B cell (primary cell): ENCODE data around the gene EBF3. TPM values are rescaled to one million over a fixed set of nuclear protein-coding genes. Genes with fewer than 3 reads are reported as not detected.

Source experiments
- ATAC-seq: fragments of 200-7000 bp; cut with Tn5 transposase; one replicate; pipeline ENCODE4 v1.10.0; 2021; ENCODE audit warnings: low read depth, mild to moderate bottlenecking, moderate number of reproducible peaks, moderate library complexity
- CTCF ChIA-PET: fragments of 350-600 bp; sonication (Branson Sonifier 250); formaldehyde crosslinking; loops from one replicate; lab custom pipeline; 2021; ENCODE audit warnings: antibody characterized with exemption, inconsistent platforms; lab: Charles Lee
- POLR2A ChIA-PET: fragments of 350-600 bp; sonication (Branson Sonifier 250); formaldehyde crosslinking; loops from one replicate; lab custom pipeline; 2021; ENCODE audit warnings: antibody characterized with exemption; lab: Charles Lee
- DNase-seq: peaks from one replicate; pipeline ENCODE4 v3.0.0; 2013
- H2AFZ ChIP-seq: 2 replicates; pipeline ENCODE4 v1.6.1; 2012; ENCODE audit warnings: mild to moderate bottlenecking, low read depth, low read length; ENCODE audit not compliant: insufficient read depth, poor library complexity, severe bottlenecking
- H3K27ac ChIP-seq, 2 donors: 1 replicate in 1 of 2; 2 replicates in 1 of 2; pipeline ENCODE4 v1.5.1; 2012 to 2013; ENCODE audit warnings: low read length in 2 of 2, mild to moderate bottlenecking in 2 of 2, moderate library complexity in 1 of 2
- H3K27me3 ChIP-seq, 4 experiments: fragments of 200-600 bp in 1 of 4; sonication (generic) in 1 of 4; replicated peaks in 1 of 4; 1 replicate in 2 of 4; 2 replicates in 2 of 4; pipeline versions ENCODE4 v1.6.1 to v1.7.0; 2013 to 2016; ENCODE audit warnings: low read length in 3 of 4, mild to moderate bottlenecking in 2 of 4, mixed read lengths in 1 of 4, moderate library complexity in 1 of 4; ENCODE audit not compliant: insufficient read depth in 4 of 4, control insufficient read depth in 3 of 4; ENCODE audit errors: control extremely low read depth in 1 of 4
- H3K36me3 ChIP-seq, 2 experiments: replicated peaks in 1 of 2; 1 replicate in 1 of 2; 2 replicates in 1 of 2; pipeline versions ENCODE4 v1.6.1 to v1.7.1; 2013; ENCODE audit warnings: low read length in 1 of 2; ENCODE audit not compliant: insufficient read depth in 2 of 2, control insufficient read depth in 1 of 2; ENCODE audit errors: control extremely low read depth in 1 of 2, extremely low read depth in 1 of 2
- H3K4me1 ChIP-seq, 2 donors: fragments of 200-600 bp in 1 of 2; sonication (generic) in 1 of 2; 1 replicate in 1 of 2; 2 replicates in 1 of 2; pipeline versions ENCODE4 v1.5.1 to v1.6.1; 2013 to 2017; ENCODE audit warnings: low read length in 2 of 2; ENCODE audit not compliant: control insufficient read depth in 2 of 2, insufficient read depth in 2 of 2
- H3K4me2 ChIP-seq: replicated peaks from 2 replicates; pipeline ENCODE3; 2012; ENCODE audit warnings: mild to moderate bottlenecking, low read depth, low read length; ENCODE audit not compliant: poor library complexity, severe bottlenecking
- H3K4me3 ChIP-seq, 5 experiments: fragments of 200-600 bp in 1 of 5; sonication (generic) in 1 of 5; 1 replicate in 3 of 5; 2 replicates in 2 of 5; pipeline versions ENCODE4 v1.5.1 to v1.7.0; 2011 to 2016; ENCODE audit warnings: low read length in 4 of 5, mild to moderate bottlenecking in 4 of 5, low read depth in 2 of 5, control low read depth in 1 of 5, moderate library complexity in 1 of 5; ENCODE audit not compliant: insufficient read depth in 1 of 5; ENCODE audit errors: control extremely low read depth in 1 of 5, extremely low read depth in 1 of 5
- H3K79me2 ChIP-seq: fragments of 200-600 bp; sonication (generic); one replicate; pipeline ENCODE4 v1.6.0; 2016; ENCODE audit warnings: low read length; ENCODE audit not compliant: control insufficient read depth, insufficient read depth
- H3K9ac ChIP-seq: fragments of 200-600 bp; sonication (generic); 2 replicates; pipeline ENCODE4 v1.6.1; 2017; ENCODE audit warnings: mild to moderate bottlenecking, low read length, moderate library complexity
- H3K9me3 ChIP-seq, 3 donors: one replicate each; pipeline versions ENCODE4 v1.6.1 to v1.7.1; 2013; ENCODE audit warnings: low read length in 2 of 3; ENCODE audit not compliant: control insufficient read depth in 2 of 3, insufficient read depth in 1 of 3; ENCODE audit errors: control extremely low read depth in 1 of 3
- H4K20me1 ChIP-seq: 2 replicates; pipeline ENCODE4 v1.6.0; 2012; ENCODE audit warnings: mild to moderate bottlenecking, low read length; ENCODE audit not compliant: insufficient read depth, control insufficient read depth, poor library complexity, severe bottlenecking
- H3K27ac Mint-ChIP-seq: one replicate; pipeline ENCODE4 v1.8.0; 2021; ENCODE audit warnings: mixed read lengths
- H3K27me3 Mint-ChIP-seq: one replicate; pipeline ENCODE4 v1.8.0; 2021; ENCODE audit warnings: mixed read lengths
- H3K4me1 Mint-ChIP-seq: one replicate; pipeline ENCODE4 v1.8.0; 2021; ENCODE audit warnings: mixed read lengths
- H3K4me3 Mint-ChIP-seq: one replicate; pipeline ENCODE4 v1.8.0; 2021; ENCODE audit warnings: mixed read lengths
- H3K9me3 Mint-ChIP-seq: one replicate; pipeline ENCODE4 v1.8.0; 2022; ENCODE audit warnings: mixed read lengths; ENCODE audit not compliant: insufficient read depth
- EZH2 ChIP-seq: IDR thresholded peaks from 2 replicates; pipeline ENCODE4 v1.6.1; 2012; ENCODE audit warnings: borderline replicate concordance, low read depth, mild to moderate bottlenecking, moderate library complexity, low read length; ENCODE audit not compliant: insufficient read depth, poor library complexity, severe bottlenecking
- WGBS: methylation state at CpG from one replicate; pipeline ENCODE4 v1.1.5; 2013; ENCODE audit warnings: missing lambda C conversion rate; ENCODE audit not compliant: insufficient coverage; 5-methylcytosine and 5-hydroxymethylcytosine counted together
- intact Hi-C: fragments of 100-400 bp; cut with micrococcal nuclease; formaldehyde crosslinking; loops from one replicate; pipeline ENCODE4 v1.10.0; 2022
- polyA plus RNA-seq: library from polyadenylated mRNA; depleted of rRNA; stranded (reverse); fragments of >200 nt; gene quantifications from 2 replicates; pipeline ENCODE4 v1.2.3, GENCODE V29; 2012
- total RNA-seq, 2 donors: library from RNA; stranded (reverse); fragments of 120-200 nt in 1 of 2; gene quantifications; 1 replicate in 1 of 2; 2 replicates in 1 of 2; pipeline versions ENCODE4 v1.2.3 to v1.2.4, GENCODE V29; 2013 to 2022
- TF ChIP-seq, protein P1 (sequence below): fragments of 200-600 bp; IDR thresholded peaks from one replicate; pipeline ENCODE4 v1.8.0; 2022; ENCODE audit warnings: antibody characterized with exemption, mild to moderate bottlenecking

EBF3 gene
- total and polyA plus RNA-seq, 2 donors (not counting 1 experiment from before 2014, with no cell fraction given) = not detected

DNA sequence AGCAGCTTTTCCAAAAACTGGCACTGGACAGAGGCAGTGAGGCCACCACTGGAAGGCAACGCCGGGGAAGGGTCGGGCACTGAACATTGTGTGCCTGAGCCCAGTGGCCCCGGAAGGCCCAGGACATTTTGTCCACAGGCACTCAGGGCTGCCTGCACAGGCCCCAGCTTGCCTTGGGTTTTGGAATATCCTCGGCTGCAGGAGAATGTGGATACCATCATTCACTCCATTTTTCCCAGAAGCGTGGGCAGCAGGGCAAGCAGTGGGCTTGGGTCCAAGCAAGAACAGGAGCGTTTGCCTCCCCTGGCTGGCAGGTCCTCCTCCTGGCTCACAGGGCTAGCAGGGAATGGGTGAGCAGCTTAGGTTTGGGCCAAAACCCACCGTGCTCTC, 147.4 kb downstream of the EBF3 start:
- DNase-seq = no peak
- peaks cover 0 to 24% (median 0%) of the 10 kb centered on the region in 3 donors for H3K9me3 ChIP-seq
- H3K4me2 ChIP-seq = no peak overlapping the region
- CTCF ChIA-PET = no interaction called here
- no peak overlapping the region for H3K4me3 ChIP-seq
- no peak overlapping the region for H3K27ac ChIP-seq
- ATAC-seq = no peak
- H3K79me2 ChIP-seq = no peaks in the 10 kb centered on the region
- Mint-ChIP-seq H3K27me3 (peaks cover 7% of the 10 kb centered on the region), H3K9me3 (peaks cover 2% of the 10 kb centered on the region), H3K4me1 (no peaks in the 10 kb centered on the region), H3K4me3 (no peak overlapping the region), H3K27ac (no peak overlapping the region)
- intact Hi-C loops = no loop called here
- TF ChIP-seq EZH2 = no peak
- TF ChIP-seq, protein P1, sequence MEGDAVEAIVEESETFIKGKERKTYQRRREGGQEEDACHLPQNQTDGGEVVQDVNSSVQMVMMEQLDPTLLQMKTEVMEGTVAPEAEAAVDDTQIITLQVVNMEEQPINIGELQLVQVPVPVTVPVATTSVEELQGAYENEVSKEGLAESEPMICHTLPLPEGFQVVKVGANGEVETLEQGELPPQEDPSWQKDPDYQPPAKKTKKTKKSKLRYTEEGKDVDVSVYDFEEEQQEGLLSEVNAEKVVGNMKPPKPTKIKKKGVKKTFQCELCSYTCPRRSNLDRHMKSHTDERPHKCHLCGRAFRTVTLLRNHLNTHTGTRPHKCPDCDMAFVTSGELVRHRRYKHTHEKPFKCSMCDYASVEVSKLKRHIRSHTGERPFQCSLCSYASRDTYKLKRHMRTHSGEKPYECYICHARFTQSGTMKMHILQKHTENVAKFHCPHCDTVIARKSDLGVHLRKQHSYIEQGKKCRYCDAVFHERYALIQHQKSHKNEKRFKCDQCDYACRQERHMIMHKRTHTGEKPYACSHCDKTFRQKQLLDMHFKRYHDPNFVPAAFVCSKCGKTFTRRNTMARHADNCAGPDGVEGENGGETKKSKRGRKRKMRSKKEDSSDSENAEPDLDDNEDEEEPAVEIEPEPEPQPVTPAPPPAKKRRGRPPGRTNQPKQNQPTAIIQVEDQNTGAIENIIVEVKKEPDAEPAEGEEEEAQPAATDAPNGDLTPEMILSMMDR = no peak
- no peaks in the 10 kb centered on the region for H3K36me3 ChIP-seq
- POLR2A ChIA-PET = no interaction called here
- no peak overlapping the region for H2AFZ ChIP-seq
- no peak overlapping the region for H3K9ac ChIP-seq
- 97% methylated on average over 6 of the region's 8 CpGs for WGBS
- H4K20me1 ChIP-seq = no peaks in the 10 kb centered on the region
- no peaks in the 10 kb centered on the region for H3K27me3 ChIP-seq
- H3K4me1 ChIP-seq = no peaks in the 10 kb centered on the region

DNA sequence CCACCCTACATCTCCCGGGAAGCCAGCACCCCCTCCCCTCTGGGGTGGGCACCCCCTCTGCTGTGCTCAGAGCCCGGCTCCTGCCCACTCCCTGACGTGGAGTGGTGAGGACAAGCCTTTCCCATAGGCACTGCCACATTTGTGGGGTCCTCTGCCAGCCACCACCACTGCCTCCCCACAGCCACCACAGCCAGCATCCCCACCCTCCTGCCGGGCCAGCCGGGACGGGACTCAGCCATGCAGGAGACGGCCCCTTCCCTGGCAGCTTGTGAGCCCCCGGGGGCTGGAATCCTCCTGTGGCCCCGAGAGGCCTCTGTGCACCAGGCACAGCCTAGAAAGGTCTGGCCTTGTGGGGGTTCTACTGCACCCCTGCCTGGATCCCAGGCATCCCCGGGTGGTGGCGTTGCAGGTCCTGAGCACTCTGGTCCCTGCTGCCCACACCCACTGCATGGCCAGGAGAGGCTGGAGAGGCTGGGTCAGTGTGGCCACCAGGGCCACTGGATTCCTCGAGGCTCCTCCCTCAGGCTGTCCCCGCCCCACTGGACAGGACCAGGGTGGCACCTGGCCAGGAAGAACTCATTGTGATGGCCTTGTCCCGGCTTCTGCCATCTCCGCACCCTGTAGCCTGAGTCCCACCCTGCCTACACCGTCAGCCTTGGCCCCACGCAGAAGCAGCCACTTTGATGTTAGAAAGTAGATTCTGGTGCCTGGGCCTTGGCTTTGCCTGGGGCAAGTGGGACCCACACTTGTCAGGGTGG, 148.0 kb downstream of the EBF3 start:
- no peak overlapping the region for H3K27ac Mint-ChIP-seq
- intact Hi-C loops = no loop called here
- TF ChIP-seq, protein P1 = no peak
- TF ChIP-seq EZH2 = no peak
- ATAC-seq (no peak), DNase-seq (no peak)
- no peak overlapping the region for H3K4me3 Mint-ChIP-seq
- Histone ChIP-seq H3K36me3 (no peaks in the 10 kb centered on the region), H3K27ac (no peak overlapping the region), H3K4me1 (no peaks in the 10 kb centered on the region), H3K9ac (no peak overlapping the region), H2AFZ (no peak overlapping the region), H3K27me3 (no peaks in the 10 kb centered on the region), H4K20me1 (no peaks in the 10 kb centered on the region), H3K4me2 (no peak overlapping the region), H3K9me3 (peaks cover 0 to 24% (median 0%) of the 10 kb centered on the region in 3 donors), H3K4me3 (no peak overlapping the region), H3K79me2 (no peaks in the 10 kb centered on the region)
- H3K9me3 Mint-ChIP-seq = peaks cover 2% of the 10 kb centered on the region
- ChIA-PET POLR2A (no interaction called here), CTCF (no interaction called here)
- H3K4me1 Mint-ChIP-seq = no peaks in the 10 kb centered on the region
- peaks cover 7% of the 10 kb centered on the region for H3K27me3 Mint-ChIP-seq
- 92% methylated on average over 17 of the region's 17 CpGs for WGBS
